Natural killer cell treated with Interleukin-12 subunit alpha and Interleukin-12 subunit beta and Interleukin-15 and Interleukin-18, amount 100 ng/mL, for 72 hours (primary cell): ENCODE measurements around the gene KIAA0825. TPM values are rescaled to one million over a fixed set of nuclear protein-coding genes. Genes with fewer than 3 reads are reported as not detected.

Experiments
- ATAC-seq, 2 donors: fragments of 150-1000 bp; cut with Tn5 transposase in 1 of 2; sonication (Bioruptor Pico), chemical (Tn5 transposase) in 1 of 2; 2 replicates each; pipeline ENCODE4 v1.10.0; 2021
- DNase-seq: peaks from one replicate; pipeline ENCODE4 v3.0.0; 2022; ENCODE audit warnings: low spot score
- H3K27ac Mint-ChIP-seq, 2 donors: 1 replicate in 1 of 2; 2 replicates in 1 of 2; pipeline ENCODE4 v1.8.0; 2022; ENCODE audit warnings: mixed read lengths in 2 of 2, mild to moderate bottlenecking in 1 of 2, moderate library complexity in 1 of 2
- H3K27me3 Mint-ChIP-seq, 2 donors: 1 replicate in 1 of 2; 2 replicates in 1 of 2; pipeline ENCODE4 v1.8.0; 2022; ENCODE audit warnings: mixed read lengths in 2 of 2
- H3K36me3 Mint-ChIP-seq: one replicate; pipeline ENCODE4 v1.8.0; 2022; ENCODE audit warnings: mixed read lengths
- H3K4me1 Mint-ChIP-seq, 2 donors: 1 replicate in 1 of 2; 2 replicates in 1 of 2; pipeline ENCODE4 v1.8.0; 2022; ENCODE audit warnings: low read depth in 2 of 2, mixed read lengths in 2 of 2, mild to moderate bottlenecking in 1 of 2
- H3K4me3 Mint-ChIP-seq: one replicate; pipeline ENCODE4 v1.8.0; 2022; ENCODE audit warnings: mixed read lengths
- H3K9me3 Mint-ChIP-seq: 2 replicates; pipeline ENCODE4 v1.8.0; 2022; ENCODE audit warnings: mixed read lengths
- total RNA-seq, 2 donors: library from RNA; stranded (reverse); gene quantifications; one replicate each; pipeline ENCODE4 v1.2.3, GENCODE V29; 2022

Gene KIAA0825
- total RNA-seq, 2 donors from 2014 or later = 5.2 to 6.2 TPM

DNA sequence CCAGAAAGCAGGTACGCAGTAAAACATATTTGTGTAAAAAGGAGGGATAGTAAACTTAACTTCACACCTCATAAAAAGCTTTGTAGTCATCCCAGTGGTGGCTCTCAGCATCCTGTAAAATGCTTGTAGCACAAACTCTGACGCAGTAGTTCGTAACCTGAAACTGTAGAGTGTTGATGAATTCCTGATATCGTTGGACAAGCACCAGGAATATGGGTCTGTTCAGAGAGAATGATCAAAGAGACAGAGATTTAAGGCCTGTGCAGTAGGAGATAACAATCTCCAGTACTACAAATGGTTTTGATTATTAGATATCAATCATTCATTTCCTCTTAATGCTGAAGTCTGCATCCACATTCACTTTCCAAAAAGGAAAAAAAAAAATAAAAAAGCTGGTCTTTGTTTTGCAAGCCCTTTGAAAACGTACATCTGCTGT, 148.5 kb downstream of the KIAA0825 start:
- Mint-ChIP-seq H3K9me3 (no peaks in the 10 kb centered on the region), H3K4me1 (no peaks in the 10 kb centered on the region)

GRCh38 chr5:94467954-94468930, 150.2 kb downstream of the KIAA0825 start:
- no peaks in the 10 kb centered on the region for H3K27me3 Mint-ChIP-seq

More for the DNA sequence above, 148.5 kb downstream of the KIAA0825 start:
- no peak overlapping the region for H3K4me3 Mint-ChIP-seq
- DNase-seq (no peak), ATAC-seq (no peak)
- H3K27me3 Mint-ChIP-seq = no peaks in the 10 kb centered on the region
- no peak overlapping the region for H3K27ac Mint-ChIP-seq
- H3K36me3 Mint-ChIP-seq = no peaks in the 10 kb centered on the region

GRCh38 chr5:94467346-94467953, 151.0 kb downstream of the KIAA0825 start:
- H3K9me3 Mint-ChIP-seq = no peaks in the 10 kb centered on the region
- no peak overlapping the region for H3K4me3 Mint-ChIP-seq
- H3K4me1 Mint-ChIP-seq = no peaks in the 10 kb centered on the region
- H3K27ac Mint-ChIP-seq = no peak overlapping the region
- ATAC-seq (no peak), DNase-seq (no peak)
- no peaks in the 10 kb centered on the region for H3K27me3 Mint-ChIP-seq
- H3K36me3 Mint-ChIP-seq = no peaks in the 10 kb centered on the region

More at GRCh38 chr5:94467954-94468930, 150.2 kb downstream of the KIAA0825 start:
- no peaks in the 10 kb centered on the region for H3K9me3 Mint-ChIP-seq
- no peak for DNase-seq
- no peak overlapping the region for H3K27ac Mint-ChIP-seq
- ATAC-seq = no peak
- no peaks in the 10 kb centered on the region for H3K36me3 Mint-ChIP-seq
- no peaks in the 10 kb centered on the region for H3K4me1 Mint-ChIP-seq
- H3K4me3 Mint-ChIP-seq = no peak overlapping the region

- Mint-ChIP-seq H3K27me3 (no peaks in the 10 kb centered on the region), H3K27ac (no peak overlapping the region), H3K36me3 (no peaks in the 10 kb centered on the region), H3K4me3 (no peak overlapping the region), H3K4me1 (no peaks in the 10 kb centered on the region), H3K9me3 (no peaks in the 10 kb centered on the region)
- no peak for ATAC-seq
- DNase-seq = no peak
Measured at GRCh38 chr5:94463739-94464138, 154.7 kb downstream of the KIAA0825 start.

- no peak overlapping the region for H3K27ac Mint-ChIP-seq
- no peaks in the 10 kb centered on the region for H3K4me1 Mint-ChIP-seq
- H3K9me3 Mint-ChIP-seq = no peaks in the 10 kb centered on the region
- H3K27me3 Mint-ChIP-seq = no peaks in the 10 kb centered on the region
- H3K36me3 Mint-ChIP-seq = no peaks in the 10 kb centered on the region
- DNase-seq (no peak), ATAC-seq (no peak)
- H3K4me3 Mint-ChIP-seq = no peak overlapping the region
Measured at GRCh38 chr5:94461131-94461530, 157.3 kb downstream of the KIAA0825 start.

DNA sequence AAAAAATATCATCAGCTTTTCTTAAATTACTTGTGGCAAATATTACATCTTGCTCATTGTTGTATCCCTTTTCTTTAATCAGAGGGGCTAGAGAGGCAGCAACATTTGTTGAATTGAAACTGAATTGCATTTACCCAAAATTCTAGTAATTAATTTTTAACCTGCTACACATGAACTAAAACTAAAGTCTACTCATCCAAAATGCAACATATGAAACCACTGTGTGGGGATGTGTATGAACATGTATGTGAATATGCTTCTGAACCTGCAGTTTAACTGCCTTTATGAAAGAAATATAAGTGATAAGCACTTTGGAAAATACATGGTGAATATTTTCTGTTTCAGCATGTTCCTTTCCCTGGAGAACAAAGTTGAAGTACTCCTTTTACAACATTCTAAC, 158.5 kb downstream of the KIAA0825 start:
- H3K9me3 Mint-ChIP-seq = no peaks in the 10 kb centered on the region
- no peaks in the 10 kb centered on the region for H3K36me3 Mint-ChIP-seq
- ATAC-seq (no peak), DNase-seq (no peak)
- H3K4me3 Mint-ChIP-seq = no peak overlapping the region
- no peak overlapping the region for H3K27ac Mint-ChIP-seq
- no peaks in the 10 kb centered on the region for H3K4me1 Mint-ChIP-seq
- no peaks in the 10 kb centered on the region for H3K27me3 Mint-ChIP-seq

GRCh38 chr5:94457788-94458187, 160.6 kb downstream of the KIAA0825 start:
- Mint-ChIP-seq H3K27me3 (no peaks in the 10 kb centered on the region), H3K4me1 (no peaks in the 10 kb centered on the region), H3K9me3 (no peaks in the 10 kb centered on the region), H3K36me3 (no peaks in the 10 kb centered on the region), H3K4me3 (no peak overlapping the region), H3K27ac (no peak overlapping the region)
- DNase-seq (no peak), ATAC-seq (no peak)

GRCh38 chr5:94445726-94446125, 172.7 kb downstream of the KIAA0825 start:
- no peaks in the 10 kb centered on the region for H3K9me3 Mint-ChIP-seq

GRCh38 chr5:94442991-94443390, 175.4 kb downstream of the KIAA0825 start:
- no peak overlapping the region for H3K4me3 Mint-ChIP-seq
- DNase-seq (no peak), ATAC-seq (no peak)
- H3K4me1 Mint-ChIP-seq = no peaks in the 10 kb centered on the region
- peaks cover 4% of the 10 kb centered on the region for H3K36me3 Mint-ChIP-seq
- no peaks in the 10 kb centered on the region for H3K27me3 Mint-ChIP-seq
- H3K9me3 Mint-ChIP-seq = no peaks in the 10 kb centered on the region
- no peak overlapping the region for H3K27ac Mint-ChIP-seq

More at GRCh38 chr5:94445726-94446125, 172.7 kb downstream of the KIAA0825 start:
- DNase-seq (no peak), ATAC-seq (no peak)
- Mint-ChIP-seq H3K27me3 (no peaks in the 10 kb centered on the region), H3K4me1 (no peaks in the 10 kb centered on the region), H3K36me3 (no peaks in the 10 kb centered on the region), H3K4me3 (no peak overlapping the region), H3K27ac (no peak overlapping the region)

GRCh38 chr5:94442076-94442475, 176.3 kb downstream of the KIAA0825 start:
- Mint-ChIP-seq H3K36me3 (peaks cover 4% of the 10 kb centered on the region), H3K27ac (no peak overlapping the region), H3K4me3 (no peak overlapping the region), H3K9me3 (no peaks in the 10 kb centered on the region), H3K27me3 (no peaks in the 10 kb centered on the region), H3K4me1 (no peaks in the 10 kb centered on the region)
- DNase-seq (no peak), ATAC-seq (no peak)

- no peak for ATAC-seq
- no peaks in the 10 kb centered on the region for H3K27me3 Mint-ChIP-seq
- DNase-seq = no peak
- H3K36me3 Mint-ChIP-seq = peaks cover 4% of the 10 kb centered on the region
- H3K27ac Mint-ChIP-seq = no peak overlapping the region
- no peak overlapping the region for H3K4me3 Mint-ChIP-seq
- H3K9me3 Mint-ChIP-seq = no peaks in the 10 kb centered on the region
- no peaks in the 10 kb centered on the region for H3K4me1 Mint-ChIP-seq
Measured at GRCh38 chr5:94440015-94440414, 178.4 kb downstream of the KIAA0825 start.

- DNase-seq (no peak), ATAC-seq (peak in 1 of 2 donors; percentile 78)
- Mint-ChIP-seq H3K9me3 (peaks cover 4% of the 10 kb centered on the region), H3K27me3 (no peaks in the 10 kb centered on the region), H3K4me3 (no peak overlapping the region), H3K4me1 (no peaks in the 10 kb centered on the region), H3K27ac (peak overlapping the region in 1 of 2 donors; percentile 34), H3K36me3 (peaks cover 7% of the 10 kb centered on the region)
Measured at GRCh38 chr5:94433397-94434163, 184.8 kb downstream of the KIAA0825 start.

DNA sequence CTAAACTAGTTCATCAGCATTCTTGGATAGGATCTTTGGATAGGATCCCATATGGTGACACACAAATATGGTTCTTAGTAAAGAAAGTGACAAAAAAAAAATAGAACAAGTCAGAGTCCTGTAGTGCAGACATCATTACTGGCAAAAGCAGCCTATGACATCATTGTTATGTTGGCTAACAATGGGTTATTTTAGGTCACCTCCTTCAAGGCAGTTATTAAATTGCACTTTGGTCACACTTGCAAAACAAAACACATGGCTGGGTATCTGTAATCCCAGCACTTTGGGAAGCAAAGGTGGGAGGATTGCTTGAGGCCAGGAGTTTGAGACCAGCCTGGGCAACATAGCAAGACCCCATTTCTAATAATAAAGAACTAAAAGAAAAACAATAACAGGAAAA, 185.9 kb downstream of the KIAA0825 start:
- Mint-ChIP-seq H3K36me3 (peaks cover 6% of the 10 kb centered on the region), H3K9me3 (peaks cover 7% of the 10 kb centered on the region), H3K27me3 (no peaks in the 10 kb centered on the region), H3K4me3 (no peak overlapping the region), H3K27ac (no peak overlapping the region), H3K4me1 (no peaks in the 10 kb centered on the region)
- no peak for DNase-seq
- peak in 1 of 2 donors; percentile 43 for ATAC-seq
